ENCODE results near the gene NCEH1. TPM values are rescaled to one million over a fixed set of nuclear protein-coding genes. Genes with fewer than 3 reads are reported as not detected.

Gene NCEH1
- total and polyA plus RNA-seq, 2 of the 4 experiments (the other 2 are of a cell fraction), result 22.3 to 23.3 TPM

GRCh38 chr3:172604895-172605646, 105.8 kb downstream of the NCEH1 start:
- Histone ChIP-seq H3K4ac (ENCODE audit: low read depth, low read length) (peak overlapping the region; percentile 29; the same call in 1 of the 2 replicates), H3K4me1 (ENCODE audit: control insufficient read depth, insufficient read depth, low read length) (peaks cover 6% of the 10 kb centered on the region; the same call in 1 of the 2 replicates), H4K20me1 (ENCODE audit: insufficient read depth, low read length) (no peaks in the 10 kb centered on the region), H3K14ac (replicated peaks; ENCODE audit: low read depth, low read length) (no peak overlapping the region), H3K18ac (ENCODE audit: low read depth, low read length) (peak overlapping the region; percentile 78; the same call in 1 of the 2 replicates), H3K4me3 (ENCODE audit: insufficient read depth, low read depth, low read length) (no peak overlapping the region), H3K27ac (ENCODE audit: insufficient read depth, low read length) (no peak overlapping the region), H4K91ac (ENCODE audit: insufficient read depth, low read depth, low read length) (no peak overlapping the region), H2BK15ac (ENCODE audit: low read depth, low read length) (no peak overlapping the region), H3K9me1 (ENCODE audit: insufficient read depth, low read length) (peaks cover 5% of the 10 kb centered on the region; the same call in 1 of the 2 replicates), H2BK5ac (ENCODE audit: low read depth, low read length, poor library complexity, severe bottlenecking) (no peak overlapping the region), H3K56ac (ENCODE audit: extremely low read depth, insufficient read depth, low read length) (no peak overlapping the region), H4K8ac (ENCODE audit: low read depth in 2 of 2, low read length in 2 of 2) (no peak overlapping the region), H3K23ac (ENCODE audit: low read depth, low read length) (no peak overlapping the region), H3K27me3 (ENCODE audit: control insufficient read depth, insufficient read depth, low read length) (no peaks in the 10 kb centered on the region), H3K79me1 (ENCODE audit: low read depth in 1 of 2, low read length in 2 of 2) (no peaks in the 10 kb centered on the region), H2AFZ (replicated peaks; ENCODE audit: low read length, poor library complexity) (no peak overlapping the region), H3K36me3 (ENCODE audit: control insufficient read depth, insufficient read depth, low read length) (no peaks in the 10 kb centered on the region), H4K5ac (ENCODE audit: low read depth, low read length) (peak overlapping the region; percentile 46; the same call in 1 of the 2 replicates), H2AK9ac (replicated peaks; ENCODE audit: low read depth, low read length, poor library complexity) (no peak overlapping the region), H2BK120ac (ENCODE audit: low read depth, low read length) (no peak overlapping the region), H2BK20ac (ENCODE audit: low read depth, low read length) (no peak overlapping the region; the same call in 1 of the 2 replicates), H3K9me3 (ENCODE audit: control insufficient read depth, insufficient read depth, low read length) (no peaks in the 10 kb centered on the region), H3K4me2 (ENCODE audit: low read depth, low read length) (no peak overlapping the region), H2AK5ac (ENCODE audit: low read depth, low read length) (no peak overlapping the region), H3K9ac (ENCODE audit: low read depth, low read length) (no peak overlapping the region)
- no CpG with 5 or more reads among the region's 3 CpGs for WGBS, 2 experiments (ENCODE audit: extremely low coverage in 2 of 2, insufficient read length in 1 of 2)
- in situ Hi-C loops (cut with MboI; ENCODE audit: low sequenced_read_pairs) (no loop called here), dilution Hi-C loops (cut with HindIII; ENCODE audit: low sequenced_read_pairs, unreplicated experiment) (no loop called here), intact Hi-C loops (cut with micrococcal nuclease) (no loop called here)
- DNase-seq, result no peak
- POLR2A ChIA-PET (ENCODE audit: unreplicated experiment), result interaction anchor here (0.6 kb wide), 1 partner anchor 108 kb away, joined by 4 read pairs; no protein-coding TSS in a partner anchor
- BruUV-seq (replicated peaks), result no TSS peak
- CTCF ChIA-PET, result no interaction called here
- no peak for TF ChIP-seq CHD1 (IDR thresholded peaks at IDR 0.05; ENCODE audit: low read depth, low read length)
- TF ChIP-seq ELK1 (IDR thresholded peaks at IDR 0.05; ENCODE audit: borderline replicate concordance, low read depth, low read length), result no peak
- TF ChIP-seq MAZ (IDR thresholded peaks at IDR 0.05; ENCODE audit: borderline replicate concordance, low read depth, low read length), result no peak
- TF ChIP-seq FOS (IDR thresholded peaks at IDR 0.05; ENCODE audit: low read depth, low read length), result no peak
- no peak for TF ChIP-seq CEBPB (IDR thresholded peaks at IDR 0.05; ENCODE audit: low read depth, low read length)
- peak; percentile 80 for TF ChIP-seq MAFK (IDR thresholded peaks at IDR 0.05; ENCODE audit: low read depth, low read length)
- TF ChIP-seq USF2 (IDR thresholded peaks at IDR 0.05; ENCODE audit: low read depth, low read length), result no peak
- no peak for ATAC-seq (ENCODE audit: low read depth)

All from IMR-90 (cell line).